Vagina (tissue), 2 donors: Measurements from ENCODE around the gene LMX1B.
A peak's percentile ranks its signal among the peaks of the same experiment; 100 is the strongest.

Experiments
- CTCF ChIP-seq, 3 experiments: fragments of 450-650 bp in 2 of 3; fragments of 200-600 bp in 1 of 3; sonication (generic) in 1 of 3; IDR thresholded peaks; one replicate each; pipeline ENCODE4 v1.5.1; 2017 to 2019; ENCODE audit warnings: antibody characterized with exemption in 3 of 3, mild to moderate bottlenecking in 2 of 3, moderate library complexity in 2 of 3
- POLR2A ChIP-seq, 2 donors: fragments of 450-650 bp; IDR thresholded peaks; one replicate each; pipeline ENCODE4 v1.6.1; 2017; ENCODE audit warnings: antibody characterized with exemption in 2 of 2, mild to moderate bottlenecking in 2 of 2, moderate library complexity in 2 of 2

GRCh38 chr9:126704892-126705766, 91.4 kb downstream of the LMX1B start:
- peak; percentile 71 to 92 (median 85) for TF ChIP-seq CTCF (IDR thresholded peaks at IDR 0.05)
- TF ChIP-seq POLR2A (IDR thresholded peaks at IDR 0.05), result no peak
